ENCODE results near the gene BMPR1B. TPM values are rescaled to one million over a fixed set of nuclear protein-coding genes. Genes with fewer than 3 reads are reported as not detected.

Gene BMPR1B
- total and polyA plus RNA-seq, 4 donors: 0.27 to 0.70 (median 0.48) TPM

GRCh38 chr4:95158626-95159025 lies 400.9 kb downstream of the BMPR1B start:
- Histone ChIP-seq H3K27ac (ENCODE audit: low read depth in 1 of 2, low read length in 2 of 2) (no peak overlapping the region), H3K9me3 (ENCODE audit: control insufficient read depth in 4 of 4, low read length in 3 of 4) (no peaks in the 10 kb centered on the region), H3K4me3 (ENCODE audit: low read depth in 1 of 3, low read length in 3 of 3) (no peak overlapping the region), H3K27me3 (ENCODE audit: control insufficient read depth in 4 of 4, insufficient read depth in 4 of 4, low read length in 3 of 4) (peaks cover 0 to 6% (median 0%) of the 10 kb centered on the region in 4 donors), H3K4me1 (ENCODE audit: control insufficient read depth in 4 of 4, insufficient read depth in 4 of 4, low read length in 3 of 4) (no peaks in the 10 kb centered on the region), H3K9ac (ENCODE audit: low read depth in 1 of 2, low read length in 2 of 2) (no peak overlapping the region), H3K36me3 (ENCODE audit: control insufficient read depth in 4 of 4, insufficient read depth in 3 of 4, low read depth in 1 of 4, low read length in 3 of 4) (no peaks in the 10 kb centered on the region)
- no peak for DNase-seq (ENCODE audit: low spot score)
- no peak for TF ChIP-seq RXRA (IDR thresholded peaks at IDR 0.05)
- no peak for TF ChIP-seq HNF4A (conservative IDR thresholded peaks at IDR 0.05)
- TF ChIP-seq, protein P1, sequence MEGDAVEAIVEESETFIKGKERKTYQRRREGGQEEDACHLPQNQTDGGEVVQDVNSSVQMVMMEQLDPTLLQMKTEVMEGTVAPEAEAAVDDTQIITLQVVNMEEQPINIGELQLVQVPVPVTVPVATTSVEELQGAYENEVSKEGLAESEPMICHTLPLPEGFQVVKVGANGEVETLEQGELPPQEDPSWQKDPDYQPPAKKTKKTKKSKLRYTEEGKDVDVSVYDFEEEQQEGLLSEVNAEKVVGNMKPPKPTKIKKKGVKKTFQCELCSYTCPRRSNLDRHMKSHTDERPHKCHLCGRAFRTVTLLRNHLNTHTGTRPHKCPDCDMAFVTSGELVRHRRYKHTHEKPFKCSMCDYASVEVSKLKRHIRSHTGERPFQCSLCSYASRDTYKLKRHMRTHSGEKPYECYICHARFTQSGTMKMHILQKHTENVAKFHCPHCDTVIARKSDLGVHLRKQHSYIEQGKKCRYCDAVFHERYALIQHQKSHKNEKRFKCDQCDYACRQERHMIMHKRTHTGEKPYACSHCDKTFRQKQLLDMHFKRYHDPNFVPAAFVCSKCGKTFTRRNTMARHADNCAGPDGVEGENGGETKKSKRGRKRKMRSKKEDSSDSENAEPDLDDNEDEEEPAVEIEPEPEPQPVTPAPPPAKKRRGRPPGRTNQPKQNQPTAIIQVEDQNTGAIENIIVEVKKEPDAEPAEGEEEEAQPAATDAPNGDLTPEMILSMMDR (IDR thresholded peaks at IDR 0.05; ENCODE audit: low read depth, low read length, missing input control): no peak
- no peak for TF ChIP-seq ATF3 (IDR thresholded peaks at IDR 0.05)
- no peak for TF ChIP-seq FOXA2 (IDR thresholded peaks at IDR 0.05)
- TF ChIP-seq NR2F2 (IDR thresholded peaks at IDR 0.05): no peak
- no peak for TF ChIP-seq ZBTB33 (IDR thresholded peaks at IDR 0.05)
- no peak for TF ChIP-seq EGR1 (IDR thresholded peaks at IDR 0.05; ENCODE audit: low read depth in 2 of 2)
- TF ChIP-seq REST (IDR thresholded peaks at IDR 0.05): no peak
- no peak for TF ChIP-seq MAX (IDR thresholded peaks at IDR 0.05)
- no peak for TF ChIP-seq HNF4G (IDR thresholded peaks at IDR 0.05)
- TF ChIP-seq YY1 (IDR thresholded peaks at IDR 0.05): no peak
- no peak for TF ChIP-seq JUND (IDR thresholded peaks at IDR 0.05)
- no peak for TF ChIP-seq SP1 (IDR thresholded peaks at IDR 0.05)
- TF ChIP-seq FOXA1 (IDR thresholded peaks at IDR 0.05): no peak
- no peak for TF ChIP-seq RAD21 (IDR thresholded peaks at IDR 0.05)
- TF ChIP-seq TAF1 (conservative IDR thresholded peaks at IDR 0.05): no peak
- WGBS: 82% methylated on average over 2 of the region's 2 CpGs

GRCh38 chr4:95159384-95159783 lies 401.6 kb downstream of the BMPR1B start:
- Histone ChIP-seq H3K9me3 (ENCODE audit: control insufficient read depth in 4 of 4, low read length in 3 of 4) (no peaks in the 10 kb centered on the region), H3K27me3 (ENCODE audit: control insufficient read depth in 4 of 4, insufficient read depth in 4 of 4, low read length in 3 of 4) (peaks cover 0 to 6% (median 0%) of the 10 kb centered on the region in 4 donors), H3K4me1 (ENCODE audit: control insufficient read depth in 4 of 4, insufficient read depth in 4 of 4, low read length in 3 of 4) (no peaks in the 10 kb centered on the region), H3K9ac (ENCODE audit: low read depth in 1 of 2, low read length in 2 of 2) (no peak overlapping the region), H3K27ac (ENCODE audit: low read depth in 1 of 2, low read length in 2 of 2) (no peak overlapping the region), H3K36me3 (ENCODE audit: control insufficient read depth in 4 of 4, insufficient read depth in 3 of 4, low read depth in 1 of 4, low read length in 3 of 4) (no peaks in the 10 kb centered on the region), H3K4me3 (ENCODE audit: low read depth in 1 of 3, low read length in 3 of 3) (no peak overlapping the region)
- TF ChIP-seq YY1 (IDR thresholded peaks at IDR 0.05): no peak
- TF ChIP-seq ATF3 (IDR thresholded peaks at IDR 0.05): no peak
- TF ChIP-seq MAX (IDR thresholded peaks at IDR 0.05): no peak
- 76% methylated on average over 4 of the region's 4 CpGs for WGBS
- DNase-seq (ENCODE audit: low spot score): no peak

Measured in liver (tissue), 9 donors.